Gastrocnemius medialis (tissue), 4 donors: Measurements from ENCODE around the gene MLN. TPM values are rescaled to one million over a fixed set of nuclear protein-coding genes. Genes with fewer than 3 reads are reported as not detected.

ENCODE experiments used
- ATAC-seq, 2 donors: fragments of 150-250 bp; one replicate each; pipeline ENCODE4 v1.9.1; 2016
- DNase-seq, 2 donors: peaks; one replicate each; pipeline ENCODE4 v3.0.0-alpha.2; 2019
- H3K27ac ChIP-seq, 4 donors: fragments of 200-600 bp; sonication (generic); 1 replicate in 1 of 4; 2 replicates in 3 of 4; pipeline ENCODE4 v1.5.1; 2016 to 2018; ENCODE audit warnings: mild to moderate bottlenecking in 2 of 4, moderate library complexity in 1 of 4
- H3K27me3 ChIP-seq, 3 donors: fragments of 200-600 bp; sonication (generic) in 2 of 3; 1 replicate in 1 of 3; 2 replicates in 2 of 3; pipeline versions ENCODE4 v1.5.1 to v1.6.0; 2016 to 2019; ENCODE audit warnings: mild to moderate bottlenecking in 1 of 3, moderate library complexity in 1 of 3
- H3K36me3 ChIP-seq, 2 donors: fragments of 200-600 bp; sonication (generic) in 1 of 2; one replicate each; pipeline ENCODE4 v1.5.1; 2017 to 2018
- H3K4me1 ChIP-seq, 2 donors: fragments of 200-600 bp; sonication (generic) in 1 of 2; one replicate each; pipeline ENCODE4 v1.5.1; 2016 to 2017; ENCODE audit warnings: mild to moderate bottlenecking in 2 of 2
- H3K4me3 ChIP-seq, 4 donors: fragments of 200-600 bp; sonication (generic) in 3 of 4; 1 replicate in 1 of 4; 2 replicates in 3 of 4; pipeline ENCODE4 v1.5.1; 2016 to 2019; ENCODE audit warnings: mild to moderate bottlenecking in 2 of 4
- H3K9me3 ChIP-seq, 3 donors: fragments of 200-600 bp; sonication (generic) in 2 of 3; 1 replicate in 1 of 3; 2 replicates in 2 of 3; pipeline ENCODE4 v1.5.1; 2016 to 2019
- POLR2A ChIP-seq, 2 donors: fragments of 450-650 bp; IDR thresholded peaks; one replicate each; pipeline ENCODE4 v1.6.1; 2017; ENCODE audit warnings: antibody characterized with exemption in 2 of 2, mild to moderate bottlenecking in 2 of 2, moderate library complexity in 2 of 2
- in situ Hi-C, 4 donors: fragments of 200-750 bp; cut with MboI; loops; one replicate each; pipeline versions ENCODE4 v1.15.0 to v1.8.0; 2017; ENCODE audit warnings: low sequenced_read_pairs in 4 of 4
- intact Hi-C: fragments of 100-400 bp; cut with DNase I; formaldehyde crosslinking; loops from one replicate; pipeline ENCODE4 v1.15.1; 2023; ENCODE audit warnings: low total_unique reads
- total RNA-seq, 4 donors: library from RNA; depleted of rRNA; stranded (reverse); fragments of >200 nt; gene quantifications; one replicate each; pipeline versions ENCODE4 v1.1.0 to v1.2.3, GENCODE V29; 2016
- TF ChIP-seq, protein P1 (sequence below), 5 experiments: fragments of 450-650 bp in 3 of 5; fragments of 200-600 bp in 2 of 5; sonication (generic) in 2 of 5; IDR thresholded peaks in 4 of 5; conservative IDR thresholded peaks in 1 of 5; 1 replicate in 4 of 5; 2 replicates in 1 of 5; pipeline ENCODE4 v1.5.1; 2016 to 2019; ENCODE audit warnings: antibody characterized with exemption in 5 of 5, mild to moderate bottlenecking in 3 of 5, moderate library complexity in 3 of 5

The MLN gene
- total RNA-seq, 4 donors from 2014 or later, result not detected

DNA sequence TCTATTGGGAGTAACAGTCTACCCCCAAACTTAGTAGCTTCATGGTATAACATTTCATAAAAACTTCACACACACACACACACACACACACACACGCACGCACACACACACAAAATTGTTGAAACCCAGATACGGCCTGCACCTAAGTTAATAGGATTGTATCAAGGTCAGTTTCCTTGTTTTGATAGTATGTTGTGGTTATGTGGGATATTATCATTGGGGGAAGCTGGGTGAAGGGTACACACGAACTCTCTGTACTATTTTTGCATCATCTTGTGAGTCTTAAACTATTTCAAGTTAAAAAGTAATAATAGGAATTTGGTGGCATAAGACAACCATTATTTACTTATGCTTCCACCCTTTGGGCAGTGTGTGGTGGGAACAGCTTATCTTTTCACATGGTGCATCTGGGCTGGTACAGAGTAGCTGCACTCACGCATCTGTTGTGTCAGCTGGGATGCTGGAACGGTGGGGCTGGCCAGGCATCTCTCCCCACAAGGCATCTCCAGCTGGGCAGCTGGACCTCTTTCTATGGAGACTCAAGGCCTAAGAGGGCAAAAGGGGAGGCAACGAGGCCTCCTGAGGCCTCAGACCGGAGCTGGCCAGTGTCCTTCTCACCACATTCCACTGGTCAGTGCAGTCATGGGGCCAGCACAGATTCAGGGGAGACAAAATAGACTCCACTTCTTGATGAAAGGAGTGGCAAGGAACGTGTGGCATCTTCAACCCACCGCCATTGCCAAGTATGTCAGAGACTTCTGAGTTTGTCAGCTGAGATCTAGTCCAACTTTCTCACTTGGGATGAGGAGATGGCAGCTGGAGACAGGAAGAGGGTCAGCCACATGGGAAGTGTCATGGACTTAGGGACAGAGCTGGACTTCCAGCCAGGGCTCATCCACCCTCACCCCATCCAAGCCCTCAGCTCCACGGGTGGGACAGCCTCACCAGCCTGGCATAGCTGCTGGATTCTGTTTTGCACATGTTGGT is 36.6 kb downstream of the MLN start:
- DNase-seq, result no peak
- Histone ChIP-seq H3K36me3 (peaks cover 0 to 1% of the 10 kb centered on the region in 2 donors), H3K4me1 (peaks cover 38 to 49% of the 10 kb centered on the region in 2 donors), H3K4me3 (no peak overlapping the region), H3K9me3 (no peaks in the 10 kb centered on the region), H3K27ac (no peak overlapping the region), H3K27me3 (no peaks in the 10 kb centered on the region)
- TF ChIP-seq, protein P1, sequence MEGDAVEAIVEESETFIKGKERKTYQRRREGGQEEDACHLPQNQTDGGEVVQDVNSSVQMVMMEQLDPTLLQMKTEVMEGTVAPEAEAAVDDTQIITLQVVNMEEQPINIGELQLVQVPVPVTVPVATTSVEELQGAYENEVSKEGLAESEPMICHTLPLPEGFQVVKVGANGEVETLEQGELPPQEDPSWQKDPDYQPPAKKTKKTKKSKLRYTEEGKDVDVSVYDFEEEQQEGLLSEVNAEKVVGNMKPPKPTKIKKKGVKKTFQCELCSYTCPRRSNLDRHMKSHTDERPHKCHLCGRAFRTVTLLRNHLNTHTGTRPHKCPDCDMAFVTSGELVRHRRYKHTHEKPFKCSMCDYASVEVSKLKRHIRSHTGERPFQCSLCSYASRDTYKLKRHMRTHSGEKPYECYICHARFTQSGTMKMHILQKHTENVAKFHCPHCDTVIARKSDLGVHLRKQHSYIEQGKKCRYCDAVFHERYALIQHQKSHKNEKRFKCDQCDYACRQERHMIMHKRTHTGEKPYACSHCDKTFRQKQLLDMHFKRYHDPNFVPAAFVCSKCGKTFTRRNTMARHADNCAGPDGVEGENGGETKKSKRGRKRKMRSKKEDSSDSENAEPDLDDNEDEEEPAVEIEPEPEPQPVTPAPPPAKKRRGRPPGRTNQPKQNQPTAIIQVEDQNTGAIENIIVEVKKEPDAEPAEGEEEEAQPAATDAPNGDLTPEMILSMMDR (IDR thresholded peaks at IDR 0.05 in 4 of 5, conservative IDR thresholded peaks at IDR 0.05 in 1 of 5), result no peak
- no peak for TF ChIP-seq POLR2A (IDR thresholded peaks at IDR 0.05)
- in situ Hi-C loops (loop anchor here in 2 of 4 donors (10.0 to 25.0 kb wide), 2 partner anchors 182 to 395 kb away; partner anchors contain the start of gene BAK1 (in 2 of the 2)), intact Hi-C loops (no loop called here)
- no peak for ATAC-seq

DNA sequence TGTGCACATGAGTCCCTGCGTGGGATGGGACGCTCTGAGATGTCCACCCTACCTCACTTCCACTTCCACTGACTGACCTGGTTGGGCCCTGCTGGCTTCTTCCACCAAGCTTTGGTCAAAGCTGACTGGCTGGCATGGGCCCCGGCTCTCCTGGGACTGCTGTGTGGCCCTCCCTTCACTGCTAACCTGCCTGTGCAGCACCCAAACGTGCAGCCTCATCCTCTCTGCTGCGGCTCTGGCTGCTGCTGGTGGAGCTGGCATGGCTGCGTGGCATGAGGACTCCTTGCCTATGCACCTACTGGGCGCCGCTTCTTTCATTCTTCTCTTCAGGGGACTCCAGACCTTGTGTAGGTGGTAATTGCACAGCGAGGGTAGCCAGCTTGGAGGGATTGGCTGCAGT is 38.4 kb downstream of the MLN start:
- Histone ChIP-seq H3K36me3 (no peaks in the 10 kb centered on the region), H3K4me3 (no peak overlapping the region), H3K27me3 (no peaks in the 10 kb centered on the region), H3K9me3 (no peaks in the 10 kb centered on the region), H3K27ac (no peak overlapping the region), H3K4me1 (peaks cover 38 to 48% of the 10 kb centered on the region in 2 donors)
- no peak for DNase-seq
- intact Hi-C loops, result no loop called here
- no peak for TF ChIP-seq POLR2A (IDR thresholded peaks at IDR 0.05)
- TF ChIP-seq, protein P1 (IDR thresholded peaks at IDR 0.05 in 4 of 5, conservative IDR thresholded peaks at IDR 0.05 in 1 of 5), result no peak
- ATAC-seq, result no peak
- in situ Hi-C loops, result loop anchor here in 2 of 4 donors (10.0 to 25.0 kb wide), 2 partner anchors 181 to 397 kb away; partner anchors contain the start of gene BAK1 (in 2 of the 2)

DNA sequence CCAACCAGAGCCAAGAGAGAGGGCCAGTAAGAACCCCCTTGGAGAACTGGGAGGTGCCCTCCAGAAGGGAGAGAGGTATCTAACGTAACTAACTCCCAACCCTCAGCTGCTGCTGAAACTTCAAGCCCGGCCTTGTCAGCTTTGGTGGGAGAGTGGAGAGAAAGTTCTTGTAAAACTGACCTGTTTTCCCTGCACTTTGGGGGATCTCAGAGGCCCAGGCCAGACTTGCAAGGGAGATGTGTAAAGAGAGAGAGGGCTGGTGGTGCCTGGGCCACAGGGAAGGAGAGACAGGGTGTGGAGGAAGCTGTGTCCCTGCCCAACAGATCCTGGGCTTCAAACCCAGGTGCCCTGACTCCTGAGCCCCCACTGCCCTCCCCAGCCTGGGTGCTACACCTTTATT is 39.8 kb downstream of the MLN start:
- ATAC-seq (no peak), DNase-seq (no peak)
- H3K36me3 ChIP-seq, result no peaks in the 10 kb centered on the region
- H3K27ac ChIP-seq, result no peak overlapping the region
- TF ChIP-seq, protein P1 (IDR thresholded peaks at IDR 0.05 in 4 of 5, conservative IDR thresholded peaks at IDR 0.05 in 1 of 5), result no peak
- no peak for TF ChIP-seq POLR2A (IDR thresholded peaks at IDR 0.05)
- intact Hi-C loops (no loop called here), in situ Hi-C loops (loop anchor here in 3 of 4 donors (5.0 to 25.0 kb wide), 4 partner anchors 47 to 398 kb away; partner anchors contain the start of genes BAK1 (in 2 of the 3) and UQCC2 (in 1 of the 3))
- no peaks in the 10 kb centered on the region for H3K9me3 ChIP-seq
- peaks cover 24 to 36% of the 10 kb centered on the region in 2 donors for H3K4me1 ChIP-seq
- H3K4me3 ChIP-seq, result no peak overlapping the region
- no peaks in the 10 kb centered on the region for H3K27me3 ChIP-seq

DNA sequence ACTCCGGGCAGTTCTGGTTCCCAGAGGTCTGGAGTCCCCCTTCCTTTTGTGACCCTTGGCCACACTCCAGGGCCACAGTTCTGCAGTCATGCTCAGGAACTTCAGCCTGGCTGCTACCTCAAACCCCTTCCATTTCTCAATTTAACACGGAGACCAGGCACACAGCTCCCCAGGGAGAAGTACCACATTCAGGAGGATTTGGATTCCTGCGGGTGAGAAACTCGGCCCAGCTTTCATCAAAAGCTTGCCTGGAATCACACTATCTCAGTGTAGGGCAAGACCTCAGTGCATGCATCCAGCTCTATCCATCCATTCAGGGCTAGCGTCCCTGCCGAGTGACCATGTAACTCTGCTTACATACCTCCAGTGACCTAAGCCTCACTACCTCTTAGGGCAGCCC is 40.3 kb downstream of the MLN start:
- in situ Hi-C loops, result loop anchor here in 3 of 4 donors (5.0 to 25.0 kb wide), 4 partner anchors 46 to 399 kb away; partner anchors contain the start of genes BAK1 (in 2 of the 3) and UQCC2 (in 1 of the 3)
- peaks cover 24 to 30% of the 10 kb centered on the region in 2 donors for H3K4me1 ChIP-seq
- TF ChIP-seq, protein P1 (IDR thresholded peaks at IDR 0.05 in 4 of 5, conservative IDR thresholded peaks at IDR 0.05 in 1 of 5), result no peak
- TF ChIP-seq POLR2A (IDR thresholded peaks at IDR 0.05), result no peak
- DNase-seq (no peak), ATAC-seq (no peak)
- no peaks in the 10 kb centered on the region for H3K27me3 ChIP-seq
- no peaks in the 10 kb centered on the region for H3K9me3 ChIP-seq
- intact Hi-C loops, result no loop called here
- peak overlapping the region in 1 of 4 donors; percentile 93 for H3K27ac ChIP-seq
- no peaks in the 10 kb centered on the region for H3K36me3 ChIP-seq
- H3K4me3 ChIP-seq, result no peak overlapping the region
